Measurements from ENCODE around the gene FOXB1. TPM values are rescaled to one million over a fixed set of nuclear protein-coding genes. Genes with fewer than 3 reads are reported as not detected.

Gene FOXB1
- total and polyA plus RNA-seq, 9 donors = 0.24 TPM; not detected in 8

DNA sequence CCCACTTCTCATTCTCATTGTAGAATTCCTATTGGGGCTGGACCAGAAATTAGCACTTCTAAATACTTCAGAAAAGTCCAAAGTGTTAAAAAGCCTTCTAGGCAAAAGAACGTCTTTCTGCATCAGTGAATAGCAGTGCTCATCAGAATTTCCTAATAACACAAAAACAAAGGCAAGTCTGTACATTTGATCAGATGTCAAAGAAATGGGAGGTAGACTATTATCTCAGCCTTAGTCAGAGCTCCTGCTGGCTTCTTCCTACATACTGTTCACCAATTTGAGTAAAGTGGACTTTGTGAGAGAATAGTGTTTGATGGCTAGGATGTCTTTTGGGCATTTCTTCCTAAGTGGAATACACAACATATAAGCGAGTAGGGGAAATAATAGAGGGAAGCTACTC, 48.7 kb downstream of the FOXB1 start:
- no peaks in the 10 kb centered on the region for H3K4me1 ChIP-seq (ENCODE audit: insufficient read depth)
- H3K9me3 ChIP-seq = no peaks in the 10 kb centered on the region
- H3K27ac ChIP-seq = no peak overlapping the region
- no peak for TF ChIP-seq EP300 (IDR thresholded peaks at IDR 0.05)
- TF ChIP-seq CTCF (IDR thresholded peaks at IDR 0.05) = no peak
- TF ChIP-seq POLR2A (IDR thresholded peaks at IDR 0.05) = no peak
- no peak overlapping the region for H3K4me3 ChIP-seq
- no peak for DNase-seq
- intact Hi-C loops (cut with DNase I) = no loop called here
- H3K27me3 ChIP-seq = no peaks in the 10 kb centered on the region
- 74 to 82% (median 77%) methylated on average over 2 of the region's 2 CpGs for WGBS, 3 donors
- no peaks in the 10 kb centered on the region for H3K36me3 ChIP-seq

DNA sequence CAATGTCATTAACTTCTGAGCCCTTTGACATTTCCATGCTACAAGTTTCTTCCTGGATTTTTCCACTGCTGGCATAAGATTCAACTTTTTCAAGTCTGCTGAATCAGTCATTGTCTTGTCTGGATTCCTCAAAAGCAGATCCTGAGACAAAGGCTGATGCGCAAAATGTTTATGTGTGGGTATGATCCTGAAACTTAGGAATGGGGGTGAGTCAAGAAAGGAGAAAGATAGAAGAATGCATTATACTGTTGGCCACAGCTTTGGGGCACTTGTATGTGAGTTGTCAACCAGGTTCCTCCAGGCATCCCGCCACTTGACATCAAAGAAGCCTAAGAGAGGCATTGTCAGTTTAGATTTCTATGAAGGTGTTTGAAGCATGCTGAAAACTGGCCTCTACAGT, 50.4 kb downstream of the FOXB1 start:
- no peak for DNase-seq
- no peak for TF ChIP-seq EP300 (IDR thresholded peaks at IDR 0.05)
- TF ChIP-seq POLR2A (IDR thresholded peaks at IDR 0.05) = no peak
- Histone ChIP-seq H3K27ac (no peak overlapping the region), H3K27me3 (no peaks in the 10 kb centered on the region), H3K9me3 (no peaks in the 10 kb centered on the region), H3K36me3 (no peaks in the 10 kb centered on the region), H3K4me3 (no peak overlapping the region), H3K4me1 (ENCODE audit: insufficient read depth) (no peaks in the 10 kb centered on the region)
- intact Hi-C loops (cut with DNase I) = no loop called here
- WGBS, 3 donors = 89 to 96% (median 96%) methylated on average over 2 of the region's 2 CpGs
